OCI-LY7 (cell line): ENCODE data around the gene FLRT2.

ENCODE experiments used
- EZH2phosphoT487 ChIP-seq: fragments of 200-600 bp; sonication (generic); IDR thresholded peaks from 2 replicates; pipeline ENCODE4 v1.6.1; 2018; ENCODE audit warnings: low read depth, borderline replicate concordance, mild to moderate bottlenecking, mixed run types, antibody characterized with exemption, low read length, moderate library complexity, mixed read lengths
- TF ChIP-seq, protein P1 (sequence below): fragments of 200-600 bp; sonication (generic); conservative IDR thresholded peaks from 2 replicates; pipeline ENCODE4 v1.5.1; 2014; ENCODE audit warnings: mild to moderate bottlenecking, antibody characterized with exemption, low read length, moderate library complexity, mixed read lengths

GRCh38 chr14:85572011-85572410 lies 42.1 kb downstream of the FLRT2 start:
- TF ChIP-seq, protein P1, sequence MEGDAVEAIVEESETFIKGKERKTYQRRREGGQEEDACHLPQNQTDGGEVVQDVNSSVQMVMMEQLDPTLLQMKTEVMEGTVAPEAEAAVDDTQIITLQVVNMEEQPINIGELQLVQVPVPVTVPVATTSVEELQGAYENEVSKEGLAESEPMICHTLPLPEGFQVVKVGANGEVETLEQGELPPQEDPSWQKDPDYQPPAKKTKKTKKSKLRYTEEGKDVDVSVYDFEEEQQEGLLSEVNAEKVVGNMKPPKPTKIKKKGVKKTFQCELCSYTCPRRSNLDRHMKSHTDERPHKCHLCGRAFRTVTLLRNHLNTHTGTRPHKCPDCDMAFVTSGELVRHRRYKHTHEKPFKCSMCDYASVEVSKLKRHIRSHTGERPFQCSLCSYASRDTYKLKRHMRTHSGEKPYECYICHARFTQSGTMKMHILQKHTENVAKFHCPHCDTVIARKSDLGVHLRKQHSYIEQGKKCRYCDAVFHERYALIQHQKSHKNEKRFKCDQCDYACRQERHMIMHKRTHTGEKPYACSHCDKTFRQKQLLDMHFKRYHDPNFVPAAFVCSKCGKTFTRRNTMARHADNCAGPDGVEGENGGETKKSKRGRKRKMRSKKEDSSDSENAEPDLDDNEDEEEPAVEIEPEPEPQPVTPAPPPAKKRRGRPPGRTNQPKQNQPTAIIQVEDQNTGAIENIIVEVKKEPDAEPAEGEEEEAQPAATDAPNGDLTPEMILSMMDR, result no peak
- no peak for TF ChIP-seq EZH2phosphoT487
